ENCODE data around the gene HECTD4. TPM values are rescaled to one million over a fixed set of nuclear protein-coding genes. Genes with fewer than 3 reads are reported as not detected.

Gene HECTD4
- total RNA-seq, 1 experiment from 2014 or later, result 51.3 TPM

GRCh38 chr12:112309797-112310196 is 72.4 kb downstream of the HECTD4 start:
- ChIA-PET POLR2A (no interaction called here), CTCF (no interaction called here)
- no peaks in the 10 kb centered on the region for H3K27me3 ChIP-seq (ENCODE audit: control insufficient read depth, insufficient read depth, low read length)
- no peak for TF ChIP-seq SIN3A (IDR thresholded peaks at IDR 0.05; ENCODE audit: borderline replicate concordance, insufficient read depth, low read depth, low read length)
- intact Hi-C loops (cut with micrococcal nuclease; ENCODE audit: unreplicated experiment), result no loop called here
- H3K4me3 ChIP-seq (ENCODE audit: low read depth in 2 of 2, low read length in 2 of 2), result no peak overlapping the region
- H3K36me3 ChIP-seq (ENCODE audit: control insufficient read depth, insufficient read depth, low read length), result 0 out of 2 replicates have a peak, but pooled peaks cover 2% of the 10 kb centered on the region
- H3K9me3 ChIP-seq (ENCODE audit: control insufficient read depth, insufficient read depth, low read depth, low read length), result no peaks in the 10 kb centered on the region
- ATAC-seq (no peak), DNase-seq (ENCODE audit: low read depth, low spot score) (no peak)
- no peaks in the 10 kb centered on the region for H3K4me1 ChIP-seq (ENCODE audit: control insufficient read depth, insufficient read depth, low read length)
- no peak overlapping the region for H3K27ac ChIP-seq (ENCODE audit: low read length)
- in situ Hi-C loops (cut with HindIII; ENCODE audit: low pct_unique_long_range_greater_than_20kb, low sequenced_read_pairs), result no loop called here
- BruUV-seq (replicated peaks), result no TSS peak

DNA sequence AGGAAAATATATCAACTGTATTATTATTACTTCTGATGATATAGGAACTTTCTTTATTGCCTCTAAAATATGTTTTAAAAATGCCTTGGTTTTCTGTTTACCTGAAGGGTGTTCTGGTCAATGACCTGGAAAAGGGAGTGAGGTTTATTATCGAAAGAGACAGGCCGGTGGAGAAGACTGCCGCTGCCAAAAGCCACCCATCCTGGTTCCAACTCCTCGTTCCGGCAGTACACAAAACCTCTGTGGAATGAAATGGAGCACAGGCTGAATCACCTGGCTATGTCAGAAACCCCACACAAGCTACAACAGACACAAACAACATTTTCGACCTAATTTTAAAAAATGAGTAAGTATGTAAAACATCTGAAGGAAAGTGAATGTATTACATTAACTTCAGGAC is 73.6 kb downstream of the HECTD4 start:
- in situ Hi-C loops (cut with HindIII; ENCODE audit: low pct_unique_long_range_greater_than_20kb, low sequenced_read_pairs) (no loop called here), intact Hi-C loops (cut with micrococcal nuclease; ENCODE audit: unreplicated experiment) (no loop called here)
- H3K36me3 ChIP-seq (ENCODE audit: control insufficient read depth, insufficient read depth, low read length), result 0 out of 2 replicates have a peak, but pooled peaks cover 2% of the 10 kb centered on the region
- H3K4me3 ChIP-seq (ENCODE audit: low read depth in 2 of 2, low read length in 2 of 2), result no peak overlapping the region
- H3K27me3 ChIP-seq (ENCODE audit: control insufficient read depth, insufficient read depth, low read length), result no peaks in the 10 kb centered on the region
- no peak overlapping the region for H3K27ac ChIP-seq (ENCODE audit: low read length)
- DNase-seq (ENCODE audit: low read depth, low spot score) (no peak), ATAC-seq (no peak)
- POLR2A ChIA-PET, result no interaction called here
- H3K9me3 ChIP-seq (ENCODE audit: control insufficient read depth, insufficient read depth, low read depth, low read length), result no peaks in the 10 kb centered on the region
- no TSS peak for BruUV-seq (replicated peaks)
- CTCF ChIA-PET, result no interaction called here
- TF ChIP-seq POLR2AphosphoS5 (IDR thresholded peaks at IDR 0.05; ENCODE audit: low read depth, low read length), result no peak
- TF ChIP-seq REST (IDR thresholded peaks at IDR 0.05; ENCODE audit: insufficient read depth in 1 of 2, low read depth in 2 of 2, low read length in 1 of 2), result no peak
- TF ChIP-seq TCF7L2 (IDR thresholded peaks at IDR 0.05; ENCODE audit: low read depth, low read length), result no peak
- no peaks in the 10 kb centered on the region for H3K4me1 ChIP-seq (ENCODE audit: control insufficient read depth, insufficient read depth, low read length)

GRCh38 chr12:112308161-112308560 is 74.1 kb downstream of the HECTD4 start:
- in situ Hi-C loops (cut with HindIII; ENCODE audit: low pct_unique_long_range_greater_than_20kb, low sequenced_read_pairs) (no loop called here), intact Hi-C loops (cut with micrococcal nuclease; ENCODE audit: unreplicated experiment) (no loop called here)
- no TSS peak for BruUV-seq (replicated peaks)
- H3K27ac ChIP-seq (ENCODE audit: low read length), result no peak overlapping the region
- 0 out of 2 replicates have a peak, but pooled peaks cover 3% of the 10 kb centered on the region for H3K4me1 ChIP-seq (ENCODE audit: control insufficient read depth, insufficient read depth, low read length)
- H3K4me3 ChIP-seq (ENCODE audit: low read depth in 2 of 2, low read length in 2 of 2), result no peak overlapping the region
- no peaks in the 10 kb centered on the region for H3K27me3 ChIP-seq (ENCODE audit: control insufficient read depth, insufficient read depth, low read length)
- POLR2A ChIA-PET, result no interaction called here
- TF ChIP-seq POLR2AphosphoS5 (IDR thresholded peaks at IDR 0.05; ENCODE audit: low read depth, low read length) (no peak), REST (IDR thresholded peaks at IDR 0.05; ENCODE audit: insufficient read depth in 1 of 2, low read depth in 2 of 2, low read length in 1 of 2) (no peak), SIN3A (IDR thresholded peaks at IDR 0.05; ENCODE audit: borderline replicate concordance, insufficient read depth, low read depth, low read length) (no peak), TCF7L2 (IDR thresholded peaks at IDR 0.05; ENCODE audit: low read depth, low read length) (no peak)
- TF ChIP-seq, protein P1, sequence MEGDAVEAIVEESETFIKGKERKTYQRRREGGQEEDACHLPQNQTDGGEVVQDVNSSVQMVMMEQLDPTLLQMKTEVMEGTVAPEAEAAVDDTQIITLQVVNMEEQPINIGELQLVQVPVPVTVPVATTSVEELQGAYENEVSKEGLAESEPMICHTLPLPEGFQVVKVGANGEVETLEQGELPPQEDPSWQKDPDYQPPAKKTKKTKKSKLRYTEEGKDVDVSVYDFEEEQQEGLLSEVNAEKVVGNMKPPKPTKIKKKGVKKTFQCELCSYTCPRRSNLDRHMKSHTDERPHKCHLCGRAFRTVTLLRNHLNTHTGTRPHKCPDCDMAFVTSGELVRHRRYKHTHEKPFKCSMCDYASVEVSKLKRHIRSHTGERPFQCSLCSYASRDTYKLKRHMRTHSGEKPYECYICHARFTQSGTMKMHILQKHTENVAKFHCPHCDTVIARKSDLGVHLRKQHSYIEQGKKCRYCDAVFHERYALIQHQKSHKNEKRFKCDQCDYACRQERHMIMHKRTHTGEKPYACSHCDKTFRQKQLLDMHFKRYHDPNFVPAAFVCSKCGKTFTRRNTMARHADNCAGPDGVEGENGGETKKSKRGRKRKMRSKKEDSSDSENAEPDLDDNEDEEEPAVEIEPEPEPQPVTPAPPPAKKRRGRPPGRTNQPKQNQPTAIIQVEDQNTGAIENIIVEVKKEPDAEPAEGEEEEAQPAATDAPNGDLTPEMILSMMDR (IDR thresholded peaks at IDR 0.05), result no peak
- DNase-seq (ENCODE audit: low read depth, low spot score), result no peak
- ATAC-seq, result no peak
- CTCF ChIA-PET, result no interaction called here
- 0 out of 2 replicates have a peak, but pooled peaks cover 2% of the 10 kb centered on the region for H3K36me3 ChIP-seq (ENCODE audit: control insufficient read depth, insufficient read depth, low read length)
- no peaks in the 10 kb centered on the region for H3K9me3 ChIP-seq (ENCODE audit: control insufficient read depth, insufficient read depth, low read depth, low read length)

Measured in Panc1 (cell line).